DMS79 (cell line): ENCODE results near the gene ERBB3.
"Not testable (repeated sequence)": the region's sequence is repeated elsewhere in the genome, so short reads cannot be mapped to it uniquely, and the experiment has no call there.

Experiments
- DNase-seq: peaks from one replicate; lab custom pipeline; 2025; lab: John Stamatoyannopoulos, UW

Gene ERBB3

DNA sequence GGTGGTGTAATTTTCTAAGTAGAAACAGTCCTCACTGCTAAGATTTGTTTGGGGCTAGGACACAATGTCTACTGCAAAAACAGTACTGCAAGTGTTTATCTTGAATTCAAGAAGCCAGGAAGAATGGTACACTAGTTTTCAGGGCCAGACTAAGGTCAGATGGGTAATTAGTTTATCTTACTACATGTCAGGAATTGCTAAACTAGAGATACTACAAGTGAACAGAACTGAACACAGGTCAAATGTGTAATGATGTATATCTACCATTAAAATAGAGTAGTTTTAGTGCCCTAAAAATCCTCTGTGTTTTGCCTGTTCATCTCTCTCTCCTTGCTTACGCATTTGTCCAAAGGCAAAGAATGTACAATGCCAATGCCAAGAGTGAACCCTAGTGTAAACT lies 34.1 kb downstream of the ERBB3 start:
- no peak for DNase-seq

DNA sequence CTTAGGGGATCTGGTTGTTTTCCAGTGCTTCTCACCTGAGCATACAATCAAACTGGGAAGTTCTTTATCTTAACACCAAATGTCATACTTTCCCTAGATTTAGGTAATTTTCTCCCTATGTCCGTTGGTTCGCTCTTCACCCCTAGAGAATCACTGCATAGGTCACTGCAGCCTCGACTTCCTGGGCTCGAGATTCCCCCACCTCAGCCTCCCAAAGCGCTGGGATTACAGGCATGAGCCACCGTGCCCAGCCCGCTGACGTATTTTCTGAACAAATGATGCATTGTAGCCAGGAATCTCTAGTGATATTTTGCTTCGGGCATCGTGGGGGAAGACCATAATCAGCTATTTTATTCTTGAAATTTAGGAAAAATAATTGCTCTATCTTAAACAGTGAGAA lies 35.4 kb downstream of the ERBB3 start:
- DNase-seq: no peak

DNA sequence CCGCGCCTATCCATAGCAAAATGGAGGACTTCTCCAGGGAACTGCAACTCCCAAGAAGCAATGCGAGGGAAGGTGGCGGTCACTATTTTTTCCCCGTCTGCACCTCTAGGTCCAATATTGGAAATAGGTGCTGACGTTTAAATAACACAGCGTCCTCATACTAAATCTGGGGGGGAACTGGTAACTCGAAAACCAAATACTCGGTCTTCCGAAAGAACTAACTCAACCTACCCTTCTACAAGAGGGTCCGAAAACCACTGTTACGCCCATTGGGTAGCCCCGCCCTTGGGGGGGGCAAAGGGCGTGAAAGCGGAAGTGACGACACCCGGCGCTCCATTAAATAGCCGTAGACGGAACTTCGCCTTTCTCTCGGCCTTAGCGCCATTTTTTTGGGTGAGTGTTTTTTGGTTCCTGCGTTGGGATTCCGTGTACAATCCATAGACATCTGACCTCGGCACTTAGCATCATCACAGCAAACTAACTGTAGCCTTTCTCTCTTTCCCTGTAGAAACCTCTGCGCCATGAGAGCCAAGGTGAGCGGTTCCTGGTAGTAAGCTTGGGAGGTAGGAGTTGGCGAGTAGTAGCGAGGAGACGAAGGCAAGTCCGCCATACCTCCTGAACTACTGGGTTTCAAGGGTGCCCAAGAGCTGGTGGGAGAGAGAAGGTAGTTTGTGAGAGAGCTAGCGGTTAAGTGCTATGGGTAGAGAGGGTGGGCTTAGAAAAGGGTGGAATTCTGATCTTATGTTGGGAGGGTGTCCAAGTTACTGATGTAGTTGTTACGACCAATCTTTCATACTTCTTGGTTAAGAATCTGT lies 36.5 kb downstream of the ERBB3 start, which contains the start of gene RPL41:
Gene RPL41 (plus strand): TSS at position 367 of the 815 bp plus-strand sequence.
- DNase-seq: peak; percentile 69

DNA sequence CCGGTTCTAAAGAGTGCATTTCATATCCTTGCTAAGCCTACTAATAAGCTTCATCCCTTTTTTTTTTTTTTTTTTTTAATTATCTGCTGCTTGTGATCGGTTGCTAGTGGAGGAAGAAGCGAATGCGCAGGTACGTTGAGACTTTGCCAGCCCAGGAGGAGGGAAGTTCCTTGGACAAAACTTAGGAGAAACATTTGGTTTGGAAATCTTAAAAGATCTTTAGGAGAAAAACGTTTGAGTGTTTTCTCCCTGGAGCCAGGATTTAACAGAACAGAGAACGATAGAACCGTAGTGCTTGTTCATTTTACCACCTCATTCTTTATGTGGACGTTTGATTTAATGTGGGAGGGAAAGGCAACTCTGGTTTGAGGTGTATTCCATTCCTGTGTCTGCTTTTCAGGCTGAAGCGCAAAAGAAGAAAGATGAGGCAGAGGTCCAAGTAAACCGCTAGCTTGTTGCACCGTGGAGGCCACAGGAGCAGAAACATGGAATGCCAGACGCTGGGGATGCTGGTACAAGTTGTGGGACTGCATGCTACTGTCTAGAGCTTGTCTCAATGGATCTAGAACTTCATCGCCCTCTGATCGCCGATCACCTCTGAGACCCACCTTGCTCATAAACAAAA lies 37.2 kb downstream of the ERBB3 start:
- not testable (repeated sequence) for DNase-seq

GRCh38 chr12:56117778-56118687 lies 38.1 kb downstream of the ERBB3 start, which contains the start of gene ZC3H10:
ZC3H10 (plus strand) TSS chr12:56118266; CDS start chr12:56120563, 2,297 bp downstream.
- DNase-seq: peak; percentile 93

DNA sequence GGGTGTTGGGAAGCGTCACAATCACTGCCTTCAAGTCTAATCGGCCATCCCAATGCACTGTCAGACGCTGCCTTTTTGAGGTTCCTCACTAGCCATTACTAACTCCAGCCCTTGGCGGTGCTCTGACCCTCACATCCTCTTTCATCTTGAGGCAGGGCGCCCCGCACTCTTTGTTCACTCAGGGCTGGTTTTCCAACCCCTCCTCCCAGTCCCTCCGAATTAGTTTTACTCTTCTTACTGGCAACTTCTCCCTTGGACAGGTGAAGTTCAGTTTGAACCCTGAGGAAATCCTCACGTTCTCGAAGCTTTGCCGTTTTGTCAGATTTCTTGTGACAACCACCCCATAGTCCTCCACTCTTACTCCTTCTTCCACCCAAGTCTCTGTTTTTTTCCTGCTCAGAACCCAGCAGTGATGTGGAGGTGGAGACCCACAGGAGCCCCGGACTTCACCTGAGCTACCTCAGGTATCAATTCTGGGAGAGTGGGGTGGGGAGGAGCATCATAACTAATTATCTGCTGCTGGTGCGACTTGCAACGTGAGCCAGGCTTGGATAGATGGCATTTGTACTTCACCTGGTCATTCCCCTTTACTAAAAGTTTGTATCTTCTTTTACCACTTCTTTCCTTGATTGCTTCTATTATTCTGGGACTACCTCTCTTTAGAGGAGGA lies 38.9 kb downstream of the ERBB3 start:
- no peak for DNase-seq

- DNase-seq: peak; percentile 38
Measured at GRCh38 chr12:56119361-56119796, 39.4 kb downstream of the ERBB3 start.

DNA sequence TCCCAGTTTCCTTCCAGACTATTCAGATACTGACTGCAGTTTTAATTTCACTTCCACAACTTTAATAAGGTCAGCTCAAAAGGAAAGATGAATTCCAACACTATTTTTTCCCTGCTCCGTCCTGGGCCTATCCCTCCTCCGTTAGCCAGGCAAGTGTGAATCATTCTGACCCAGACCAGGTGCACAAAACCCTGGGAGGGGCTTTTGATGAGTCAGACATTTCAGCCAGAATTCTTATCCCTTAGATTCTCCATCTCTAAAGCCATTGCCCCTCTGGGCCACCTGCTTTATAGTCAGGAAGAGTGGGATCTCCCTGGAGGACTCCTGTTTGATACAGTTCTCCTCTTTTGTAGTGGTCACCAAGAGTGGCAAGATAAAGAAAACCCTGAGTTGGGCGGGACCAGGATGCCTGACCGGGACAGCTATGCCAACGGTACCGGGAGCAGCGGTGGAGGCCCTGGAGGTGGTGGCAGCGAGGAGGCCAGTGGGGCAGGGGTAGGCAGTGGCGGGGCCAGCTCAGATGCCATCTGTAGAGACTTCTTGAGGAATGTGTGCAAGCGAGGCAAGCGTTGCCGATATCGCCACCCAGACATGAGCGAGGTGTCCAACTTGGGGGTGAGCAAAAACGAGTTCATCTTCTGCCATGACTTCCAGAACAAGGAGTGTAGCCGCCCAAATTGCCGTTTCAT lies 40.3 kb downstream of the ERBB3 start:
- no peak for DNase-seq

DNA sequence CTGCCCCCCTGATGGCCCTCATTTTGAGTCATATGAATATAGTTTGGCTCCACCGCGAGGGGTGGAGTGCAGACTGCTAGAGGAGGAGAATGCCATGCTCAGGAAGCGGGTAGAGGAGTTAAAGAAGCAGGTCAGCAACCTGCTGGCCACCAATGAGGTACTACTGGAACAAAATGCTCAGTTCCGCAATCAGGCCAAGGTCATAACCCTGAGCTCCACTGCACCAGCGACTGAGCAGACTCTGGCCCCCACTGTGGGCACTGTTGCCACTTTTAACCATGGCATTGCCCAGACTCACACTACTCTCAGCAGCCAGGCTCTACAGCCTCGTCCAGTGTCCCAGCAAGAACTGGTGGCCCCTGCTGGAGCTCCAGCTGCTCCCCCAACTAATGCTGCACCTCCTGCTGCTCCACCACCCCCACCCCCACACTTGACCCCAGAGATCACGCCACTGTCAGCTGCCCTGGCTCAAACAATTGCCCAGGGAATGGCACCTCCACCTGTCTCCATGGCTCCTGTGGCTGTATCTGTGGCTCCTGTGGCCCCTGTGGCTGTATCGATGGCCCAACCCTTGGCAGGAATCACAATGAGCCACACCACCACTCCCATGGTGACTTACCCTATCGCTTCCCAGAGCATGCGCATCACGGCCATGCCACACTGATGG lies 41.4 kb downstream of the ERBB3 start:
- no peak for DNase-seq

GRCh38 chr12:56122637-56123036 lies 42.7 kb downstream of the ERBB3 start:
- no peak for DNase-seq

DNA sequence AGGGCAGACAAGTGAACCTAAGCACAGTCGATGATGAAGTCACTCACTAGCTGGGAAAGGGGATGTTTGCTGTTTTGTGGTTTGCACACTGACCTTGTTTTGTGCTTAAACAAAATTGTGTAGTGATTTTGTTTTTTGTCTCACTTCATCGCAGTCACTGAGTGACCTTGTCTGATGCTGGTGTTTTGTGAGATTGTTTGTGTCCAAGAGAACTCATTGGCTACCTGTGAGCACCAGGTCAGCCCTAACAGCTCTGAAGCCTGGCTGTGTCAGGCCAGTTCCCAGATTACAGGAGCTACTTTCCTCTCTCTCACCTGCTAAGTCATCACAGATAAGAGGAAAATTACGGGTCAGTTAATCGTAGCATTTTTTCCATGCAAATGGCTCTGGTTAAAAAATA lies 44.2 kb downstream of the ERBB3 start:
- DNase-seq: no peak

DNA sequence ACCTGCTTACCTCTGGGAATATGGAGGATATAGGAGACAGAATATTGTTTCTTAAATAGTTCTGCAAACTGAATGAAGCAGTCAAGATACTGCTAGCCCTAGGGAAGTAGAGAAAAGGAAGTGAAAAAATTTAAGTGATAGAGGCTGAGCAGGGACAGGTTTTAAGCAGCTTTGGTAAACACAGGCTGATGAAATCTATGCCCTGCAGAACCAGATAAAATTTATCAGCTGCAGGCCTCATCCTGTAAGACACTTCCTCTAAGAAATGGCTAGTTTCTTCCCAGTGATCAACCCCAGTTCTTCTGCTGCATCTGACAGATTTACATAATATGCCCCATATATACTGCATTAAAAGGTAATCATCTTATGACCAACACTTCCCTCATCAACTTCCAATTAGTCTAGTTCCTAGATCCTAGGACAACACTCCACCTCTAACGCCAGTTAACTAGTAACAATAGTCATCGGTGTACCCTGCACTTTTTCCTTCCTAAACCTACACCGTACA lies 46.8 kb downstream of the ERBB3 start:
- DNase-seq: no peak

- no peak for DNase-seq
Measured at GRCh38 chr12:56127485-56127887, 47.5 kb downstream of the ERBB3 start.

DNA sequence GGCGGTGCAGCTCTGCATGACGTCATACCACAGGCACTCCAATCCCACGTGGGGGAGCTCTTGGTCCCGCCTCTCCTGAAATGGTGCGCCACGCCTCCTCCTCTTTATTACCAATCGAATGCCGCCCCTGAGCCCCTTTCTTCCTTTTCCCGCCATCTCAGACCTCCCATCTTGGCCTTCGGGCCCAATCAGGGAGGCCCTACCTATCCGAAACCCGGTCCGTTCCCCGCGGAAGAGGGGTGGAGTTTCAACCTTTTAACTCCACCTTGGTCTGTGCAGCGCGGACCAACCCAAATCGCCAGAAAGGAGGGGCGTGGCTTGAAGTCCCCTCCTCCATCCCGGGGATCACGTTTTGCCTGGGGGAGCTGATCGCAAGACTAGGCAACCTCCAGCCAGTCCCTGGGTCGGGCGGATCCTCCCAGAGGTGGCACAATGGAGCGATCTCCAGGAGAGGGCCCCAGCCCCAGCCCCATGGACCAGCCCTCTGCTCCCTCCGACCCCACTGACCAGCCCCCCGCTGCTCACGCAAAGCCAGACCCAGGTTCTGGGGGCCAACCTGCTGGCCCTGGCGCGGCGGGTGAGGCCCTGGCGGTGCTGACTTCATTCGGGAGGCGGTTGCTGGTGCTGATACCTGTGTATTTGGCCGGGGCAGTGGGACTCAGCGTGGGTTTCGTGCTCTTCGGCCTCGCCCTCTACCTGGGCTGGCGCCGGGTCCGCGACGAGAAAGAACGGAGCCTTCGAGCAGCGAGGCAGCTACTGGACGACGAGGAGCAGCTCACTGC lies 48.1 kb downstream of the ERBB3 start, which contains the start of gene ESYT1:
Gene ESYT1 (plus strand): TSS at position 380 of the 782 bp plus-strand sequence. CDS start 53 bp downstream, at position 433.
- peak; percentile 96 for DNase-seq

DNA sequence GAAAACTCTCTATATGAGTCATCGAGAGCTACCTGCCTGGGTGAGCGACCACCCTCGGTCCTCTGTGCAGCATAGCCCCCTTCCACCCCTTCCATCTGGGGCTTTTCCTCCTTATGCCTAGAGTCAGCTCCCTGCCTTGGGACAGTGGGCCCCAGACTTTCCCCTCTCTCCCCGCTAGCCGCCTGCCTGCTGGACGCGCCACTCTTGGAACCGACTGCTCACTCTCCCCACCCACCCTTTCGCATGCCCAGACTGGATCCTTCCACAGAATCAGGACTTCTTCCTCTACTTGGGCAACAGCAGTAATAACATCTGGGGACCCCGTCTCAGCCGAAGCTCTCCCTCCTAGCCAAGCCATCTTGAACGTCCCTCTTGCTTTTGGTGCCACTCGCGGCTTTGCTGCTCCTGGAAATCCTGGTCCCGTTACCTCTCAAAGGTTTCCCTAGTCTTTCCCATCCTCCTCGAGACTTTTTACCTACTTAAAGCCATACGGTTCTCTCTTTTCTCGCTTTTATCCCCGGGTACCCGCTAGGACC lies 48.8 kb downstream of the ERBB3 start:
- DNase-seq: no peak

DNA sequence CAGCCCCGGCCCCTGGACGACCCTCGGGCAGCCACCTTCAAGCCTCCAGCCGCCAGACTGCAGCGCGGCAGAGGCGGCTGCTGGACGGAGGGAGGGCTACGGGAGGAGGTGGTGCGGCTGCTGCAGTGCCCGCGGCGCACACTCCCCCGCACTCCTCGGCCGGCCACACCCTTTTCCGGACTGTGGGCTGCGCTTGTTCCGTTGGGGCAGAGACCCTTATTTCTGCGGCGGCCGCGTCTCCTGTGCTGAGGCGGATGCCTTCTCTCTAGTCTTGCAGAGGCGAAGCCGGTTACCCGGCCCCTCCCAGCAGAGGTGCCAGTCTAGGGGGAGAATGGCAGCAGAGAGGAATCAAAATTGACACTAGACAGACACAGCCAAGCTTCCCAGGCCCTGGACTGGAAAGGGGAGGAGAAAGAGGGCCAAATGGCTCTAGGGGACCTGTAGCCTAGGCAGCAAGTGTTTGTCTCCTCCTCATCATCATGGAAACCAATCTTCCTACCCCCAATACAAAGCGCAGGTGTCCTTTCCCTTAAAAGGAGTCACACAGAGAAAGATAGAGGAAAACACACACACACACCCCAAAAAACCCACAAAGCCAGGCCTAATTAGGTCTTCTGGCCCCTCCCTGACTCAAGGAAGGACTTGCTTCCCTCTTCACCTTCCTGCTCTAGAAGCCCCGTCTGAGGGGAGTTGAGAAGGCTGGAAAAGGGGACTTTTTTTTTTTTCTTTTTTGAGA lies 49.4 kb downstream of the ERBB3 start:
- no peak for DNase-seq

- no peak for DNase-seq
Measured at GRCh38 chr12:56129942-56130495, 50.1 kb downstream of the ERBB3 start.

DNA sequence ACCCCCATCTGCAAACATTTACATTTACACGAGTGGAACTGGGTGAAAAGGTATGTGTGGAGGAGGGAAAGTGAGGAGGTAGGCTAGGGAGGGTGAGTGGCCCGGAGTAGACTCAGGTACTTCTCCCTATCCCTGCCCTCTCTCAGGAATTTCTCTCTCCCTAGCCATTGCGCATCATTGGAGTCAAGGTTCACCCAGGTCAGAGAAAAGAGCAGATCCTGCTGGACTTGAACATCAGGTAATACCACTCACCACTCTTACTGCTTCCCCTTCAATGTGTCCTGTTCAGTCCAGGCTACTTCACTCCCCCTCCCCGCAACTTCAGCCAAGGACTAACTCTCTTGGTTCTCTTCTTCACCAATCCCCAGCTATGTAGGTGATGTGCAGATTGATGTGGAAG lies 50.9 kb downstream of the ERBB3 start:
- no peak for DNase-seq
